Transverse colon (tissue), 4 donors: ENCODE data around the gene TMEM178B. TPM values are rescaled to one million over a fixed set of nuclear protein-coding genes. Genes with fewer than 3 reads are reported as not detected.

Experiments used
- DNase-seq: peaks from one replicate; pipeline ENCODE4 v3.0.0-alpha.2; 2019
- H3K27ac ChIP-seq, 4 donors: fragments of 200-600 bp; sonication (generic); 2 replicates each; pipeline ENCODE4 v1.5.1; 2016 to 2018; ENCODE audit warnings: inconsistent platforms in 4 of 4
- H3K27me3 ChIP-seq: fragments of 200-600 bp; sonication (generic); 2 replicates; pipeline ENCODE4 v1.5.1; 2017; ENCODE audit warnings: inconsistent platforms
- H3K36me3 ChIP-seq, 4 donors: fragments of 200-600 bp; sonication (generic); 2 replicates each; pipeline ENCODE4 v1.5.1; 2017 to 2019; ENCODE audit warnings: inconsistent platforms in 4 of 4
- H3K4me1 ChIP-seq, 4 donors: fragments of 200-600 bp; sonication (generic); 2 replicates each; pipeline ENCODE4 v1.5.1; 2017 to 2020; ENCODE audit warnings: inconsistent platforms in 4 of 4
- H3K4me3 ChIP-seq, 4 donors: fragments of 200-600 bp; sonication (generic); 1 replicate in 1 of 4; 2 replicates in 3 of 4; pipeline versions ENCODE4 v1.5.1 to v1.6.1; 2017 to 2019; ENCODE audit warnings: inconsistent platforms in 4 of 4
- H3K9me3 ChIP-seq, 2 donors: fragments of 200-600 bp; sonication (generic); 2 replicates each; pipeline ENCODE4 v1.5.1; 2017 to 2019; ENCODE audit warnings: inconsistent platforms in 2 of 2
- CTCF ChIP-seq, 5 experiments: fragments of 200-600 bp in 3 of 5; fragments of 450-650 bp in 2 of 5; sonication (generic) in 3 of 5; IDR thresholded peaks; 1 replicate in 2 of 5; 2 replicates in 3 of 5; pipeline ENCODE4 v1.5.1; 2016 to 2017; ENCODE audit warnings: antibody characterized with exemption in 5 of 5, inconsistent platforms in 3 of 5, mild to moderate bottlenecking in 2 of 5, moderate library complexity in 1 of 5
- EP300 ChIP-seq: sonication (generic); formaldehyde crosslinking; IDR thresholded peaks from one replicate; pipeline ENCODE4 v1.6.1; 2017; ENCODE audit warnings: antibody characterized with exemption, low read depth
- POLR2A ChIP-seq: fragments of 450-650 bp; IDR thresholded peaks from one replicate; pipeline ENCODE4 v1.6.1; 2016; ENCODE audit warnings: antibody characterized with exemption, mild to moderate bottlenecking, moderate library complexity
- POLR2AphosphoS5 ChIP-seq, 3 donors: sonication (generic); formaldehyde crosslinking; IDR thresholded peaks; one replicate each; pipeline ENCODE4 v1.6.1; 2016; ENCODE audit warnings: antibody characterized with exemption in 3 of 3
- WGBS, 2 donors: methylation state at CpG; one replicate each; pipeline ENCODE4 v1.1.5; 2018; ENCODE audit warnings: low coverage in 1 of 2; 5-methylcytosine and 5-hydroxymethylcytosine counted together
- in situ Hi-C, 4 donors: fragments of 200-750 bp; cut with MboI; loops; one replicate each; pipeline versions ENCODE4 v1.15.0 to v1.15.1; 2017; ENCODE audit warnings: low sequenced_read_pairs in 3 of 4, low pct_ligation_motif_present in 1 of 4, low pct_unique_long_range_greater_than_20kb in 1 of 4
- intact Hi-C: fragments of 100-400 bp; cut with DNase I; formaldehyde crosslinking; loops from one replicate; pipeline ENCODE4 v1.15.1; 2023; ENCODE audit warnings: low total_unique reads
- total RNA-seq, 4 donors: library from RNA; depleted of rRNA; stranded (reverse); fragments of >200 nt; gene quantifications; one replicate each; pipeline ENCODE4 v1.1.0, GENCODE V29; 2016

TMEM178B gene
- total RNA-seq, 4 donors from 2014 or later, result 0.32 to 0.82 (median 0.39) TPM

GRCh38 chr7:141356161-141356560, 282.3 kb downstream of the TMEM178B start:
- Histone ChIP-seq H3K9me3 (no peaks in the 10 kb centered on the region), H3K27me3 (no peaks in the 10 kb centered on the region), H3K4me1 (no peaks in the 10 kb centered on the region), H3K27ac (no peak overlapping the region), H3K4me3 (no peak overlapping the region), H3K36me3 (no peaks in the 10 kb centered on the region)
- no peak for DNase-seq
- intact Hi-C loops (no loop called here), in situ Hi-C loops (no loop called here)
- 42 to 50% methylated on average over 3 of the region's 3 CpGs for WGBS, 2 donors
- no peak for TF ChIP-seq POLR2AphosphoS5 (IDR thresholded peaks at IDR 0.05)
- no peak for TF ChIP-seq EP300
- TF ChIP-seq POLR2A, result no peak
- TF ChIP-seq CTCF (IDR thresholded peaks at IDR 0.05), result no peak

- H3K4me3 ChIP-seq, result no peak overlapping the region
- intact Hi-C loops, result no loop called here
- no peaks in the 10 kb centered on the region for H3K9me3 ChIP-seq
- TF ChIP-seq EP300 (no peak), POLR2A (no peak), CTCF (IDR thresholded peaks at IDR 0.05) (no peak), POLR2AphosphoS5 (IDR thresholded peaks at IDR 0.05) (no peak)
- H3K27me3 ChIP-seq, result no peaks in the 10 kb centered on the region
- H3K4me1 ChIP-seq, result no peaks in the 10 kb centered on the region
- H3K36me3 ChIP-seq, result no peaks in the 10 kb centered on the region
- in situ Hi-C loops, result no loop called here
- H3K27ac ChIP-seq, result no peak overlapping the region
- 85 to 91% methylated on average over 1 of the region's 1 CpG for WGBS, 2 donors
- DNase-seq, result no peak
These were observed 284.5 kb downstream of the TMEM178B start for GRCh38 chr7:141358386-141358785.

- H3K27me3 ChIP-seq, result no peaks in the 10 kb centered on the region
- H3K36me3 ChIP-seq, result no peaks in the 10 kb centered on the region
- 55 to 75% methylated on average over 3 of the region's 3 CpGs for WGBS, 2 donors
- TF ChIP-seq POLR2A (no peak), POLR2AphosphoS5 (IDR thresholded peaks at IDR 0.05) (no peak), CTCF (IDR thresholded peaks at IDR 0.05) (no peak), EP300 (no peak)
- intact Hi-C loops (no loop called here), in situ Hi-C loops (no loop called here)
- H3K4me1 ChIP-seq, result no peaks in the 10 kb centered on the region
- H3K27ac ChIP-seq, result no peak overlapping the region
- H3K4me3 ChIP-seq, result no peak overlapping the region
- H3K9me3 ChIP-seq, result no peaks in the 10 kb centered on the region
- DNase-seq, result no peak
These were observed 285.4 kb downstream of the TMEM178B start for GRCh38 chr7:141359262-141359661.

GRCh38 chr7:141359740-141360415, 286.0 kb downstream of the TMEM178B start:
- TF ChIP-seq EP300 (no peak), POLR2AphosphoS5 (IDR thresholded peaks at IDR 0.05) (no peak), CTCF (IDR thresholded peaks at IDR 0.05) (no peak), POLR2A (no peak)
- Histone ChIP-seq H3K27me3 (no peaks in the 10 kb centered on the region), H3K36me3 (no peaks in the 10 kb centered on the region), H3K4me1 (no peaks in the 10 kb centered on the region), H3K9me3 (no peaks in the 10 kb centered on the region), H3K4me3 (no peak overlapping the region), H3K27ac (no peak overlapping the region)
- in situ Hi-C loops (no loop called here), intact Hi-C loops (no loop called here)
- WGBS, 2 donors, result 85 to 89% methylated on average over 3 to 5 of the region's 5 CpGs
- no peak for DNase-seq
